Bone marrow (tissue), 2 donors: ENCODE data around the gene ARHGEF37.

Source experiments
- DNase-seq, 2 donors: peaks; one replicate each; lab custom pipeline; 2025; lab: John Stamatoyannopoulos, UW

The ARHGEF37 gene

GRCh38 chr5:149600932-149601331, 19.6 kb downstream of the ARHGEF37 start:
- DNase-seq, result no peak

- DNase-seq, result no peak
Observed at GRCh38 chr5:149603210-149603609, 21.9 kb downstream of the ARHGEF37 start.

GRCh38 chr5:149603920-149604319, 22.6 kb downstream of the ARHGEF37 start:
- DNase-seq, result no peak

- DNase-seq, result no peak
Observed at GRCh38 chr5:149604321-149604720, 23.0 kb downstream of the ARHGEF37 start.

- no peak for DNase-seq
Observed at GRCh38 chr5:149605354-149605997, 24.2 kb downstream of the ARHGEF37 start.

- no peak for DNase-seq
Observed at GRCh38 chr5:149605998-149606724, 24.9 kb downstream of the ARHGEF37 start.

GRCh38 chr5:149608936-149609545, 27.7 kb downstream of the ARHGEF37 start:
- DNase-seq, result no peak

GRCh38 chr5:149609640-149610219, 28.4 kb downstream of the ARHGEF37 start:
- no peak for DNase-seq

- no peak for DNase-seq
Observed at GRCh38 chr5:149610589-149611255, 29.4 kb downstream of the ARHGEF37 start.

- DNase-seq, result no peak
Observed at GRCh38 chr5:149611326-149611725, 30.0 kb downstream of the ARHGEF37 start.

- DNase-seq, result no peak
Observed at GRCh38 chr5:149614034-149614907, 33.0 kb downstream of the ARHGEF37 start.

- DNase-seq, result no peak
Observed at GRCh38 chr5:149615976-149616375, 34.7 kb downstream of the ARHGEF37 start.

- DNase-seq, result no peak
Observed at GRCh38 chr5:149616727-149617285, 35.5 kb downstream of the ARHGEF37 start.

- no peak for DNase-seq
Observed at GRCh38 chr5:149617760-149618306, 36.5 kb downstream of the ARHGEF37 start.

- DNase-seq, result no peak
Observed at GRCh38 chr5:149618581-149619248, 37.4 kb downstream of the ARHGEF37 start.

GRCh38 chr5:149621415-149622098, 40.3 kb downstream of the ARHGEF37 start:
- no peak for DNase-seq

- no peak for DNase-seq
Observed at GRCh38 chr5:149622466-149622865, 41.2 kb downstream of the ARHGEF37 start.

- DNase-seq, result no peak
Observed at GRCh38 chr5:149623473-149623872, 42.2 kb downstream of the ARHGEF37 start.

- DNase-seq, result no peak
Observed at GRCh38 chr5:149627070-149627469, 45.8 kb downstream of the ARHGEF37 start.

GRCh38 chr5:149628221-149628620, 46.9 kb downstream of the ARHGEF37 start:
- DNase-seq, result no peak
